Cortex of kidney (tissue), 1 donor: ENCODE results near the gene HERPUD1.
"Not testable (repeated sequence)": the region's sequence is repeated elsewhere in the genome, so short reads cannot be mapped to it uniquely, and the experiment has no call there.

Experiments used
- DNase-seq: peaks from one replicate; lab custom pipeline; 2025; lab: John Stamatoyannopoulos, UW

Gene HERPUD1

GRCh38 chr16:56911771-56912571, 20.0 kb upstream of the HERPUD1 start:
- no peak for DNase-seq

GRCh38 chr16:56912746-56913708, 18.9 kb upstream of the HERPUD1 start:
- DNase-seq, result no peak

GRCh38 chr16:56914896-56915295, 17.0 kb upstream of the HERPUD1 start:
- DNase-seq, result no peak

DNA sequence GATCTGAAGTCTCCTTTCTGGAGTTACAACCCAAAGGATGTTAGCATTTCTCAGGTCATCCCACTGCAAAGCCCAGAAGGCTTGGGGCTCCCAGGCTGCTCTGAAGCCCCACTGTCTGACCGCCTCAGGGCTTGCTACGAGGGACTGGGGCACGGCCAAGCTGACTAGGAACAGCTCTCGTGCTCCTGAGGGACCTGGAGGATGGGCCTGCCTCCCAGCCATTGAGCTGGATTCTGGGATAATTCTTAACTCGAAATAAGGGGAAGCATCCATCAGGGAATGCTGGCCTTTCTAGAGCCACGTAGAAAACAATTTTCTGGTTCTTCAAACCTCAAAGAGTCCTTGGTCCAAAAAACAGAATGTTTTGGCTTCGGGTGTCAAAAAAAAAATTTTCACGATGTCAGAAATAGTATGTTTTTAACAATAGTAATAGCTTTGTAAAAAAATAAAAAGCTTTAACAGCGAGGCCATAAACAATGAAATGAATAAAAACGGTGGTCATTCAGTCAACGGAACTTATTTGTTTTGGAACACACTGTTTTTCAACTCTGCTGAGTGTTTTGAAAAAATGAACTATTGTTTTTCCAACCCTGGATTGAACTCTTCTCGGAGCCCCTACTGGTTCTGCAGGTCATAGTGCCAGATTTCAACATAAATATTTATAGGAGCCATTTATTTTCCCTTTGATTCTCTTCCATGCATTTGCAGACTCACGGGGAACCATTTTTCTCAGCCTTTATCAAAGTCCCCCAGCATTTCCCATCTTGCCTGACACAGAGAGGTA, 16.4 kb upstream of the HERPUD1 start:
- no peak for DNase-seq

DNA sequence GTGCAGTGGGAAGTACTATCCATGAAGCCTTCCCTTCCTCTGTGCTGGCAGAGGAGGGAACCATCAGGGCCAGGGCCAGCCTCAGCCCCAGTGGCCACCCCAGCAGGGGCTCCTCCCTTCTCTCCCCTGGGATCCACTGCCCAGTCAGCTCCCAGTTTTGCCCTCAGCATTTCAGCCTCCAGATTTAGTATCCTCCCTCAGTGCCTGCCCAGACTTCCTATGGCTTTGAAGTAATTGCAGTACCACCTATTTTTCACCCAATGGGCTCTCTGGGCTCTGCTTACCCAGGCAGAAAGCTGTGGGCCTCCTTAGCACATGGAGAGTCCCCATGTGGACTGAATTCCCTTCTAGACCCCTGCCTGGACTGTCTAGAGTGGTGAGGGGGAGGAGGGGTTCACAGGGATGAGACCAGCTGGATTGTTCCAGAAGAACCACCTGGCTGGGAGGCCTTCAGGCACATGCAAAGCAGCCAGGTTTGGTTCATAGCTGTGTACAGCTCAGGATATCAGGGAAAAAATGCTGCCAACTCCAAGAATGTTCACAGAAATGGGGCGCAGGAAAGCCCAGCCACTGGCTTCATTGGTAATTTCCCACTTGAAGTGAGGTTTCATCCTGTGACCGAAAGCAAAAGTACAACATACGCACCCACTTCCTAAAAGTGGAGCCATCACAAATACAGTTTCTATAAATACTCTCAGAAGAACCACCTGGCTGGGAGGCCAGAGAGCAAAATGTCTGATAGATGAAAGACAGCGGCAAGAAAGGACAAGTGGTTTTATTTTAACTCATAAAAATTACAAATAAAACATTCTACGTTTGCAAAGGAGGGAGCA, 15.2 kb upstream of the HERPUD1 start:
- no peak for DNase-seq

- DNase-seq, result no peak
Measured at GRCh38 chr16:56918467-56919012, 13.4 kb upstream of the HERPUD1 start.

DNA sequence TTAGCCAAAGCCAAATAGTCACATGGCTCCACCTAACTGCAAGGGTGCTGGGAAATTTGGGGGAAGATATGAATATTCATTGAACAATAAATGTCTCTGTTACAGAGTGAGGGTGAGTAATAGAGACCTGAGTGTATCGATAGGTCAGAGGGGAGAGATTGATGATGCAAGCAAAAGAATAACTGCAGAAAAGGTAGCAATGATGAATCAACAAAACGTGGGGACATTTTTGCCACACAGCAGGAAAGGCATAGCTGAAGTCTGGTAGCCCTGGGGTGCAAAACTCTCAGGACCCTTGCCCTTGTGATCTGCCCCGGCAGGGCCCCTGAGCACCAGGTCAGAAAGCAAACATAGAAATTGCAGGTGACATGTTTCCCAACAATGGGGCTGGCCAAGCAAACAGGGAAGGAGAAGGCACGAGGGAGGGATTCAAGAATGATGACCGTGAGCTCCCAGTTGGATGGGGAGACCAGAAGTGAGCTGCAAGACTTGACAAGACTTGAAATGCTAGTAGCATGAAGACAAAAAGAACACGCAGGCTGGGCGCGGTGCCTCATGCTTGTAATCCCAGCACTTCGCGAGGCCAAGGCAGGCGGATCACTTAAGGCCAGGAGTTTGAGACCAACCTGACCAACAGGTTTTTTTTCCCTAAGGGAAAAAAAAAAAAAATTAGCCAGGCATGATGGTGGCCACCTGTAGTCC, 12.7 kb upstream of the HERPUD1 start:
- no peak for DNase-seq

- no peak for DNase-seq
Measured at GRCh38 chr16:56921571-56921970, 10.4 kb upstream of the HERPUD1 start.

- no peak for DNase-seq
Measured at GRCh38 chr16:56923481-56924091, 8.4 kb upstream of the HERPUD1 start.

- DNase-seq, result no peak
Measured at GRCh38 chr16:56927471-56927870, 4.5 kb upstream of the HERPUD1 start.

- no peak for DNase-seq
Measured at GRCh38 chr16:56929639-56930038, 2.3 kb upstream of the HERPUD1 start.

- DNase-seq, result no peak
Measured at GRCh38 chr16:56930486-56931270, 1.3 kb upstream of the HERPUD1 start.

DNA sequence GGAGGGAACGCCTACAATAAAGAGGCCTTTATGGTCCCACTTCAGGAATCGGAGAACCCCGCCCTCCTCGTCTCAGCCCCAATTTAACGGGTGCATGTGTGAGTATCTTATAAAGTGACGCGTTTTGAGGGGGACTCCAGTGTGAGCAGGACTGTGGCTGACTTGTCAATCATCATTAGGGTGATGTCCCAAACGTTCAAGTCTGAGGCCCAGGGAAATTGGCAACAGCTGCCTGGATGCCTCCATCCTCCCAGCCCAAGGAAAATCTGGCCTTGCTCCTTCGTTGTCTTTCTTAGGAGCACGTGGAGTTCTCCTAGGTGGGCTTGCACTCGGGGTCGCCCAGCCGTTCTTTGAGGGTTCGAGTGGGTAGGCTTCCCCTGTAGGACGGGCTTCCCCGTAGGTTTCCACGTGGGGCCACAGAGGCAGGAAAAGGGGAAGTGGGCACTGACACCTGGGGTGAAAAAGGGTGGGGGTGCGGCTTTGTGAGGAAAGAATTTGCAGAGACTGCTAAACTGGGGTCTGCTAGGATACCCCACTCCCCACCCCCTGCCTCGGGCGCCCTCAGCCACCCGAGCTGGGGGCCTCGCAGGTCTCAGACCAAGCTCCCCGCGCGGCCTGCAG, 561 bp upstream of the HERPUD1 start:
- no peak for DNase-seq

DNA sequence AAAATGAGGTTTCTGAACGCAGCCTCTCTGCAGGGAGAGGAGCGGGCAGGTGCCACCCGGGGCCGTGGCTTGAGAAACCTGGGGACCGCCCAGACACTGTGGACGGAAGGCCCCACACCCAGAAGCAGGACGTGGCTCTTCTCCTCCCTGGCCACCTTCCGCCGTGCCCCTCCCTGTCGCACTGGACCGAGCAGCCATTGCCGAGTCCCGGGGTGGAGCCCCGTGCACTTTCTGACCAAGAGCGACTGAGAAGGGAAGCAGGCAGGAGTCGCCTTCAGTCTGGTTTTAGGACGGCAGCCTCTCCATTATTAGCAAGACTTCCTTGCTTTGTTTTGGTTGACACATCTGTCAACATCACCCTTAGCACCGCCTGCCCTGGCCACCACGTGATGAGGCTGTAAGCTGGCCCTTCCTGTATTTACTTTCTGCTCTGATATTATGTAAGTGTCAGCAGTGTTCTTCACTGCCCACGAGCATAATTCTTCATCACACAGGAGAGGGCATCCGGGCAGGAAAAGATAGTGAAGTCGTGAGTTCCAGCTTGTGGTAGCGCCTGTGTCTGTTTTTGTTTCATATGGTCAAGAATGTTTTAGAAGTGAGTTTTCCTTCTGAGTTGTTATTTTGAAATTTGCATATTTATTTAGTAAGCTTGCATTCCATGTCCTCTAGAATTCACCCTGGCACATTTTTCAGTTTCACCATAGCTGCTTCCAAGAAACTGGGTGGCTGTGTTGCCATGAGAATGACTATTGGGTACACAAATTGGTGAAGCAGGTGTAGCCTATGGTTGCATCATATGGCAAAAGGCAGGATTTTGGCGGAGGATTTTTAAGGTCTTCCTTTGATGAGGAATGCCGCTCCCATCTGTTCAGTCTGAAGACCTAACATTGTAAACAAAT, 1.0 kb downstream of the HERPUD1 start:
- no peak for DNase-seq

DNA sequence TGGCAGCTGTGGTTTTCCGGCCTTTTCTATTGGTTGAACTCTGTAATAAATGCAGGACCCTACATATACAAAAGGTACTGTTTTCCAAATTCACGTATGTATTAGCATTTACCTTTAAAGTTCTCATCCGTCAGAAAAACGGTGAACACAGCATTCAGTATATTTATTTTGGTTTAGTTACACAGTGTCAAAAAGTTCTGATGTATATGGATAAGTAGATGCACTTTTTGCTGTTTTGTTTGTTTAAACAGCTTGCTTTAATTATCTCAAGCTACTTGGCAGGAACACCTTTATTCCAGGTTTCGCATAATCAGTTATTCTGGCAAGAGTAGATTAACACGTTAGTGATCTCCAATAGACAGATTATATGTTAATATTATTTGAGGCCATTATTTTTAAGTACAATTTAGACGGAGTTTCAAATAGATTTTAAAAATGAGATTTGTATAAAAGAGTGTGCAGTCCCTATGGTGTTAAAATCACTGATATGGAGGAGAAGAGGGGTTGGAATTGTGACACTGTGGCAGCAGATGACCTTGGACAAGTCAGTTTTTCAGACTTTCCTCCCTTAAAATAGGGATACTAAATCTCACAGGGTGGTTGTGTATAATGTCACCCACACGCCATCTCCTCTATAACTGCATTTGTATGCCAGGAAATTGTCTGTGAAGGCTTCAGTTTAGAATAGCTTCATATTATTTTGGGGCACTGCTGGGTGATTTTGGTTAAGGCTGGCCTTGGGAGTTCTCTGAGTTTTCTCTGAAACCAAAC, 2.1 kb downstream of the HERPUD1 start:
- no peak for DNase-seq

GRCh38 chr16:56934599-56935145, 2.7 kb downstream of the HERPUD1 start:
- not testable (repeated sequence) for DNase-seq
